ENCODE data around the gene COA7. TPM values are rescaled to one million over a fixed set of nuclear protein-coding genes. Genes with fewer than 3 reads are reported as not detected.

COA7 gene
- total and polyA plus RNA-seq, 10 of the 15 experiments (the other 5 are each of a cell fraction or from before 2014, with no cell fraction given), result 7.5 to 20.2 (median 15.4) TPM

GRCh38 chr1:52657702-52658101 is 40.4 kb downstream of the COA7 start:
- no peak overlapping the region for H3K4me2 ChIP-seq (ENCODE audit: control insufficient read depth, insufficient read depth)
- BruUV-seq (replicated peaks), result no TSS peak
- ChIA-PET CTCF (no interaction called here), SMC1A (ENCODE audit: uncharacterized antibody, unreplicated experiment) (interaction anchor here (1.2 to 3.0 kb wide), 2 partner anchors 10 to 21 kb away, joined by 3 to 26 read pairs; no protein-coding TSS in a partner anchor), POLR2A (interaction anchor here (0.7 to 0.9 kb wide), 2 partner anchors 16 to 82 kb away, joined by 3 to 4 read pairs; no protein-coding TSS in a partner anchor), RAD21 (ENCODE audit: unreplicated experiment) (no interaction called here)
- in situ Hi-C loops (cut with MboI) (no loop called here), intact Hi-C loops (cut with micrococcal nuclease; ENCODE audit: unreplicated experiment) (no loop called here)
- H3K27me3 ChIP-seq (replicated peaks in 1 of 2; ENCODE audit: control insufficient read depth in 2 of 2, insufficient read depth in 2 of 2, low read length in 1 of 2), result no peaks in the 10 kb centered on the region
- no peak overlapping the region for H2AFZ ChIP-seq (ENCODE audit: control insufficient read depth, low read depth, low read length)
- no peaks in the 10 kb centered on the region for H3K36me3 ChIP-seq (ENCODE audit: control insufficient read depth in 2 of 2, insufficient read depth in 2 of 2, low read length in 1 of 2)
- ATAC-seq (no peak), DNase-seq (ENCODE audit: low read depth, low spot score) (no peak), FAIRE-seq (no peak)
- H3K9me3 ChIP-seq (replicated peaks; ENCODE audit: control insufficient read depth, insufficient read depth, low read length), result no peaks in the 10 kb centered on the region
- no peak overlapping the region for H3K9ac ChIP-seq (ENCODE audit: control insufficient read depth, insufficient read depth, low read length)
- no peaks in the 10 kb centered on the region for H3K79me2 ChIP-seq (ENCODE audit: control insufficient read depth, insufficient read depth, low read length)
- H3K4me1 ChIP-seq (ENCODE audit: control insufficient read depth, insufficient read depth, low read length), result peaks cover 5% of the 10 kb centered on the region
- H4K20me1 ChIP-seq (ENCODE audit: control insufficient read depth, insufficient read depth), result no peaks in the 10 kb centered on the region
- no peak overlapping the region for H3K27ac ChIP-seq (ENCODE audit: control insufficient read depth, insufficient read depth)
- no peak for TF ChIP-seq EED (IDR thresholded peaks at IDR 0.05; ENCODE audit: low read depth)
- no peak for TF ChIP-seq NFXL1 (IDR thresholded peaks at IDR 0.05; ENCODE audit: borderline replicate concordance)
- no peak for TF ChIP-seq KLF5 (IDR thresholded peaks at IDR 0.05; ENCODE audit: partially characterized antibody)
- H3K4me3 ChIP-seq, result no peak overlapping the region
- WGBS (ENCODE audit: insufficient coverage, insufficient replicate concordance, low lambda C conversion rate, missing lambda C conversion rate), result 74% methylated on average over 3 of the region's 3 CpGs

GRCh38 chr1:52654063-52654462 is 44.1 kb downstream of the COA7 start:
- ChIA-PET POLR2A (interaction anchor here (1.1 kb wide), 1 partner anchor 12 kb away, joined by 4 read pairs; no protein-coding TSS in a partner anchor), CTCF (no interaction called here), RAD21 (ENCODE audit: unreplicated experiment) (no interaction called here), SMC1A (ENCODE audit: uncharacterized antibody, unreplicated experiment) (interaction anchor here (0.6 to 1.1 kb wide), 2 partner anchors 12 to 108 kb away, joined by 3 read pairs; no protein-coding TSS in a partner anchor)
- Histone ChIP-seq H3K9me3 (replicated peaks; ENCODE audit: control insufficient read depth, insufficient read depth, low read length) (no peaks in the 10 kb centered on the region), H3K27ac (ENCODE audit: control insufficient read depth, insufficient read depth) (no peak overlapping the region), H3K27me3 (replicated peaks in 1 of 2; ENCODE audit: control insufficient read depth in 2 of 2, insufficient read depth in 2 of 2, low read length in 1 of 2) (no peaks in the 10 kb centered on the region), H4K20me1 (ENCODE audit: control insufficient read depth, insufficient read depth) (no peaks in the 10 kb centered on the region), H3K4me2 (ENCODE audit: control insufficient read depth, insufficient read depth) (no peak overlapping the region), H3K9ac (ENCODE audit: control insufficient read depth, insufficient read depth, low read length) (no peak overlapping the region), H3K4me3 (no peak overlapping the region), H2AFZ (ENCODE audit: control insufficient read depth, low read depth, low read length) (no peak overlapping the region), H3K36me3 (ENCODE audit: control insufficient read depth in 2 of 2, insufficient read depth in 2 of 2, low read length in 1 of 2) (no peaks in the 10 kb centered on the region), H3K4me1 (ENCODE audit: control insufficient read depth, insufficient read depth, low read length) (no peaks in the 10 kb centered on the region), H3K79me2 (ENCODE audit: control insufficient read depth, insufficient read depth, low read length) (no peaks in the 10 kb centered on the region)
- BruUV-seq (replicated peaks), result no TSS peak
- in situ Hi-C loops (cut with MboI), result no loop called here
- FAIRE-seq (no peak), ATAC-seq (no peak), DNase-seq (ENCODE audit: low read depth, low spot score) (no peak)
- TF ChIP-seq ATF3 (IDR thresholded peaks at IDR 0.05; ENCODE audit: borderline replicate concordance, extremely low read depth, low read depth, low read length) (no peak), ZBTB33 (IDR thresholded peaks at IDR 0.05) (no peak), IKZF1 (conservative IDR thresholded peaks at IDR 0.05) (no peak), TBL1XR1 (IDR thresholded peaks at IDR 0.05; ENCODE audit: low read depth, low read length) (no peak), SMAD1 (IDR thresholded peaks at IDR 0.05; ENCODE audit: low read depth, partially characterized antibody) (no peak), ATF2 (IDR thresholded peaks at IDR 0.05; ENCODE audit: low read length) (no peak), GABPA (IDR thresholded peaks at IDR 0.05; ENCODE audit: low read depth) (no peak), ESRRA (IDR thresholded peaks at IDR 0.05; ENCODE audit: low read length) (no peak), ASH2L (IDR thresholded peaks at IDR 0.05; ENCODE audit: borderline replicate concordance, low read depth) (no peak)
- intact Hi-C loops (cut with micrococcal nuclease; ENCODE audit: unreplicated experiment), result no loop called here
